H54 (cell line): ENCODE measurements around the gene NELFA.
"Not testable (repeated sequence)": the region's sequence is repeated elsewhere in the genome, so short reads cannot be mapped to it uniquely, and the experiment has no call there.

ENCODE experiments used
- DNase-seq: peaks from one replicate; pipeline ENCODE4 v3.0.0; 2011; ENCODE audit warnings: low spot score, mixed read lengths; ENCODE audit not compliant: insufficient read length
- FAIRE-seq: peaks from 3 replicates; lab custom pipeline; 2011; peaks lifted over from hg19 to GRCh38; lab: Jason Lieb, UNC
- POLR2A ChIP-seq: IDR thresholded peaks from 2 replicates; pipeline ENCODE4 v1.6.1; 2011; ENCODE audit warnings: low read depth, mild to moderate bottlenecking, low read length

Gene NELFA

GRCh38 chr4:2044119-2044485 lies 35.3 kb upstream of the NELFA start:
- TF ChIP-seq POLR2A, result no peak
- FAIRE-seq (no peak), DNase-seq (no peak)

- DNase-seq (no peak), FAIRE-seq (no peak)
- no peak for TF ChIP-seq POLR2A
Measured at GRCh38 chr4:2043396-2044118, 34.8 kb upstream of the NELFA start.

- no peak for DNase-seq
- FAIRE-seq, result no peak
Measured at GRCh38 chr4:2042947-2043395, 34.2 kb upstream of the NELFA start.

GRCh38 chr4:2042204-2042946 lies 33.6 kb upstream of the NELFA start:
- no peak for FAIRE-seq
- no peak for DNase-seq
- no peak for TF ChIP-seq POLR2A

More at GRCh38 chr4:2042947-2043395, 34.2 kb upstream of the NELFA start:
- no peak for TF ChIP-seq POLR2A

GRCh38 chr4:2041239-2042130 lies 32.7 kb upstream of the NELFA start:
- TF ChIP-seq POLR2A, result peak; percentile 86
- no peak for FAIRE-seq
- DNase-seq, result peak; percentile 85

GRCh38 chr4:2040391-2041238 lies 31.8 kb upstream of the NELFA start:
- DNase-seq, result no peak
- FAIRE-seq, result no peak
- TF ChIP-seq POLR2A, result no peak

GRCh38 chr4:2036866-2037265 lies 28.1 kb upstream of the NELFA start:
- no peak for TF ChIP-seq POLR2A
- DNase-seq (no peak), FAIRE-seq (no peak)

- no peak for FAIRE-seq
- no peak for TF ChIP-seq POLR2A
Measured at GRCh38 chr4:2036327-2036726, 27.6 kb upstream of the NELFA start.

GRCh38 chr4:2031161-2031560 lies 22.4 kb upstream of the NELFA start:
- DNase-seq, FAIRE-seq: not testable (repeated sequence)

More at GRCh38 chr4:2036327-2036726, 27.6 kb upstream of the NELFA start:
- no peak for DNase-seq

- FAIRE-seq, DNase-seq: not testable (repeated sequence)
Measured at GRCh38 chr4:2027120-2027519, 18.3 kb upstream of the NELFA start.

- FAIRE-seq (no peak), DNase-seq (no peak)
- no peak for TF ChIP-seq POLR2A
Measured at GRCh38 chr4:2025817-2026216, 17.0 kb upstream of the NELFA start.

GRCh38 chr4:2024683-2025082 lies 15.9 kb upstream of the NELFA start:
- DNase-seq (no peak), FAIRE-seq (no peak)
- TF ChIP-seq POLR2A, result no peak

- FAIRE-seq, DNase-seq: not testable (repeated sequence)
Measured at GRCh38 chr4:2021358-2022018, 12.7 kb upstream of the NELFA start.
